Measurements from ENCODE around the gene GPR55.

DNA sequence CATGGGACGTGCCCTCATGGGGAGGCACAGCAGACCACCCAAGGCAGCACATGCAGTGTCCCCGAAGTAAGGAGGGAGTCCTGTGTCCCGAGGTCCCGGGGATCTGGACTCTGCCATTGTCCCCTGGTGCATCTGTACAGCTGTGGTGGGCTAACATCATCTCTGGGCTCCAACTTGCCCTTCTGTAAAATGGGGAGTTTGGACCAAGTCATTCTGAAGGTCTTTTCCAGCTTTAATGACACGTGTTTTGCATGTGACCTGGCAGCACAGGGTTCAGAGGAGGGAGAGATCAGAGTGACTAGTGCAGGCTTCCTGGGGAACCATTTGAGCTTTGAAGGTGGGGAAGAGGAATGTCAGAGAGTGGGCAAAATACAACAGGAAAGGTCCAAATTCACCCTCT, 38.8 kb downstream of the GPR55 start:
- TF ChIP-seq, protein P1, sequence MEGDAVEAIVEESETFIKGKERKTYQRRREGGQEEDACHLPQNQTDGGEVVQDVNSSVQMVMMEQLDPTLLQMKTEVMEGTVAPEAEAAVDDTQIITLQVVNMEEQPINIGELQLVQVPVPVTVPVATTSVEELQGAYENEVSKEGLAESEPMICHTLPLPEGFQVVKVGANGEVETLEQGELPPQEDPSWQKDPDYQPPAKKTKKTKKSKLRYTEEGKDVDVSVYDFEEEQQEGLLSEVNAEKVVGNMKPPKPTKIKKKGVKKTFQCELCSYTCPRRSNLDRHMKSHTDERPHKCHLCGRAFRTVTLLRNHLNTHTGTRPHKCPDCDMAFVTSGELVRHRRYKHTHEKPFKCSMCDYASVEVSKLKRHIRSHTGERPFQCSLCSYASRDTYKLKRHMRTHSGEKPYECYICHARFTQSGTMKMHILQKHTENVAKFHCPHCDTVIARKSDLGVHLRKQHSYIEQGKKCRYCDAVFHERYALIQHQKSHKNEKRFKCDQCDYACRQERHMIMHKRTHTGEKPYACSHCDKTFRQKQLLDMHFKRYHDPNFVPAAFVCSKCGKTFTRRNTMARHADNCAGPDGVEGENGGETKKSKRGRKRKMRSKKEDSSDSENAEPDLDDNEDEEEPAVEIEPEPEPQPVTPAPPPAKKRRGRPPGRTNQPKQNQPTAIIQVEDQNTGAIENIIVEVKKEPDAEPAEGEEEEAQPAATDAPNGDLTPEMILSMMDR (conservative IDR thresholded peaks at IDR 0.05; ENCODE audit: low read depth, low read length), result no peak
- TF ChIP-seq CHD1 (IDR thresholded peaks at IDR 0.05; ENCODE audit: low read depth, low read length), result no peak
- TF ChIP-seq POLR2A (IDR thresholded peaks at IDR 0.05; ENCODE audit: low read depth, low read length), result no peak
- TF ChIP-seq FOS (IDR thresholded peaks at IDR 0.05; ENCODE audit: low read depth, low read length), result no peak
- TF ChIP-seq, protein P2, sequence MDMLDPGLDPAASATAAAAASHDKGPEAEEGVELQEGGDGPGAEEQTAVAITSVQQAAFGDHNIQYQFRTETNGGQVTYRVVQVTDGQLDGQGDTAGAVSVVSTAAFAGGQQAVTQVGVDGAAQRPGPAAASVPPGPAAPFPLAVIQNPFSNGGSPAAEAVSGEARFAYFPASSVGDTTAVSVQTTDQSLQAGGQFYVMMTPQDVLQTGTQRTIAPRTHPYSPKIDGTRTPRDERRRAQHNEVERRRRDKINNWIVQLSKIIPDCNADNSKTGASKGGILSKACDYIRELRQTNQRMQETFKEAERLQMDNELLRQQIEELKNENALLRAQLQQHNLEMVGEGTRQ (IDR thresholded peaks at IDR 0.05; ENCODE audit: low read depth, low read length), result no peak
- no peak for TF ChIP-seq MXI1 (IDR thresholded peaks at IDR 0.05; ENCODE audit: borderline replicate concordance, low read depth, low read length)
- TF ChIP-seq SMC3 (IDR thresholded peaks at IDR 0.05; ENCODE audit: low read depth, low read length), result no peak
- TF ChIP-seq NFE2L2 (IDR thresholded peaks at IDR 0.05; ENCODE audit: low read depth, low read length), result no peak
- no peak for TF ChIP-seq RCOR1 (IDR thresholded peaks at IDR 0.05; ENCODE audit: insufficient replicate concordance, low read length)
- no peak for TF ChIP-seq RFX5 (IDR thresholded peaks at IDR 0.05; ENCODE audit: low read depth, low read length)
- no peak for TF ChIP-seq BHLHE40 (IDR thresholded peaks at IDR 0.05; ENCODE audit: low read depth, low read length)
- TF ChIP-seq RAD21 (IDR thresholded peaks at IDR 0.05; ENCODE audit: low read length), result no peak
- no peak for TF ChIP-seq CEBPB (IDR thresholded peaks at IDR 0.05; ENCODE audit: low read depth, low read length)

All from IMR-90 (cell line).